Activated CD4-positive, alpha-beta T cell treated with anti-CD3 and anti-CD28 coated beads, Interleukin-10, Interleukin-2, amounts not matched to agents 100 ng/mL and 50 ng/mL, durations not matched to agents 16 hours and 8 hours (primary cell): ENCODE measurements around the gene OTOG.

ENCODE experiments used
- DNase-seq: peaks from one replicate; pipeline ENCODE4 v3.0.0-alpha.2; 2020

Gene OTOG

GRCh38 chr11:17547051-17547577 lies at the start of gene OTOG:
Gene OTOG, plus strand, starts transcription at chr11:17547259. Its CDS starts 114 bp downstream, at chr11:17547373.
- no peak for DNase-seq

- no peak for DNase-seq
Measured at GRCh38 chr11:17498058-17498457, 49.0 kb upstream of the OTOG start.

- no peak for DNase-seq
Measured at GRCh38 chr11:17498475-17498874, 48.6 kb upstream of the OTOG start.

- no peak for DNase-seq
Measured at GRCh38 chr11:17500673-17501072, 46.4 kb upstream of the OTOG start.

- DNase-seq: no peak
Measured at GRCh38 chr11:17502630-17503029, 44.4 kb upstream of the OTOG start.

- DNase-seq: peak; percentile 73
Measured at GRCh38 chr11:17504330-17505107, 42.5 kb upstream of the OTOG start.

- DNase-seq: no peak
Measured at GRCh38 chr11:17505146-17505545, 41.9 kb upstream of the OTOG start.

- DNase-seq: no peak
Measured at GRCh38 chr11:17506314-17506713, 40.7 kb upstream of the OTOG start.

- DNase-seq: no peak
Measured at GRCh38 chr11:17506942-17507341, 40.1 kb upstream of the OTOG start.

- no peak for DNase-seq
Measured at GRCh38 chr11:17507773-17508172, 39.3 kb upstream of the OTOG start.

- no peak for DNase-seq
Measured at GRCh38 chr11:17508306-17508705, 38.8 kb upstream of the OTOG start.

- no peak for DNase-seq
Measured at GRCh38 chr11:17508791-17509190, 38.3 kb upstream of the OTOG start.

GRCh38 chr11:17510507-17511206 lies 36.4 kb upstream of the OTOG start:
- no peak for DNase-seq

- no peak for DNase-seq
Measured at GRCh38 chr11:17511571-17511970, 35.5 kb upstream of the OTOG start.

- DNase-seq: no peak
Measured at GRCh38 chr11:17512101-17512500, 35.0 kb upstream of the OTOG start.

- no peak for DNase-seq
Measured at GRCh38 chr11:17513853-17514252, 33.2 kb upstream of the OTOG start.

- DNase-seq: no peak
Measured at GRCh38 chr11:17514476-17514875, 32.6 kb upstream of the OTOG start.

- DNase-seq: no peak
Measured at GRCh38 chr11:17515443-17516176, 31.4 kb upstream of the OTOG start.

GRCh38 chr11:17516551-17517150 lies 30.4 kb upstream of the OTOG start:
- DNase-seq: no peak

- DNase-seq: no peak
Measured at GRCh38 chr11:17517186-17517585, 29.9 kb upstream of the OTOG start.

- DNase-seq: no peak
Measured at GRCh38 chr11:17518366-17518765, 28.7 kb upstream of the OTOG start.

- no peak for DNase-seq
Measured at GRCh38 chr11:17519061-17519885, 27.8 kb upstream of the OTOG start.
